Lower leg skin (tissue), 3 donors: Measurements from ENCODE around the gene GPSM3.

Experiments
- CTCF ChIP-seq, 3 donors: fragments of 450-650 bp; IDR thresholded peaks; one replicate each; pipeline ENCODE4 v1.5.1; 2016; ENCODE audit warnings: antibody characterized with exemption in 3 of 3, mild to moderate bottlenecking in 3 of 3, moderate library complexity in 2 of 3
- POLR2A ChIP-seq, 2 donors: fragments of 450-650 bp; IDR thresholded peaks; one replicate each; pipeline ENCODE4 v1.6.1; 2016 to 2017; ENCODE audit warnings: antibody characterized with exemption in 2 of 2, mild to moderate bottlenecking in 1 of 2, moderate library complexity in 1 of 2

- TF ChIP-seq CTCF (IDR thresholded peaks at IDR 0.05): no peak
- TF ChIP-seq POLR2A (IDR thresholded peaks at IDR 0.05): no peak
Observed at GRCh38 chr6:32173051-32173727, 19.3 kb downstream of the GPSM3 start.
